Common myeloid progenitor, CD34-positive (primary cell): ENCODE results near the gene SHMT2.

ENCODE experiments used
- CTCF ChIA-PET: fragments of 350-600 bp; sonication (Branson Sonifier 250); formaldehyde crosslinking; loops from one replicate; lab custom pipeline; 2021; ENCODE audit warnings: antibody characterized with exemption; lab: Charles Lee
- POLR2A ChIA-PET: fragments of 350-600 bp; sonication (Branson Sonifier 250); formaldehyde crosslinking; loops from one replicate; lab custom pipeline; 2021; ENCODE audit warnings: antibody characterized with exemption; lab: Charles Lee
- DNase-seq, 3 donors: peaks; one replicate each; pipeline versions ENCODE4 v3.0.0 to v3.0.0-alpha.2; 2013
- H3K27ac ChIP-seq, 2 experiments: 1 replicate in 1 of 2; 2 replicates in 1 of 2; pipeline ENCODE4 v1.7.0; 2013; ENCODE audit warnings: inconsistent platforms in 2 of 2, low read length in 2 of 2, mild to moderate bottlenecking in 2 of 2, low read depth in 1 of 2, moderate library complexity in 1 of 2; ENCODE audit not compliant: severe bottlenecking in 2 of 2, insufficient read depth in 1 of 2, poor library complexity in 1 of 2
- H3K27me3 ChIP-seq, 5 experiments: replicated peaks in 2 of 5; 1 replicate in 3 of 5; 2 replicates in 2 of 5; pipeline versions ENCODE4 v1.6.1 to v1.7.0; 2013; ENCODE audit warnings: low read length in 4 of 5, mild to moderate bottlenecking in 2 of 5, moderate library complexity in 2 of 5, inconsistent platforms in 1 of 5; ENCODE audit not compliant: insufficient read depth in 5 of 5, control insufficient read depth in 4 of 5
- H3K36me3 ChIP-seq, 4 experiments: 1 replicate in 2 of 4; 2 replicates in 2 of 4; pipeline versions ENCODE4 v1.6.1 to v1.7.0; 2013; ENCODE audit warnings: low read length in 3 of 4, control low read depth in 1 of 4, mild to moderate bottlenecking in 1 of 4; ENCODE audit not compliant: control insufficient read depth in 4 of 4, insufficient read depth in 4 of 4
- H3K4me1 ChIP-seq, 4 experiments: 1 replicate in 3 of 4; 2 replicates in 1 of 4; pipeline versions ENCODE4 v1.6.1 to v1.7.1; 2013; ENCODE audit warnings: low read length in 3 of 4, mild to moderate bottlenecking in 3 of 4, control low read depth in 1 of 4, inconsistent platforms in 1 of 4, moderate library complexity in 1 of 4; ENCODE audit not compliant: control insufficient read depth in 4 of 4, insufficient read depth in 4 of 4; ENCODE audit errors: control extremely low read depth in 1 of 4
- H3K4me3 ChIP-seq, 7 experiments: 1 replicate in 4 of 7; 2 replicates in 3 of 7; pipeline versions ENCODE4 v1.5.1 to v1.7.0; 2013; ENCODE audit warnings: mild to moderate bottlenecking in 7 of 7, low read length in 6 of 7, moderate library complexity in 6 of 7, inconsistent platforms in 2 of 7, low read depth in 2 of 7, control low read depth in 1 of 7; ENCODE audit not compliant: insufficient read depth in 4 of 7, control insufficient read depth in 1 of 7; ENCODE audit errors: extremely low read depth in 1 of 7
- H3K9me3 ChIP-seq, 5 experiments: 1 replicate in 4 of 5; 2 replicates in 1 of 5; pipeline versions ENCODE4 v1.6.1 to v1.7.1; 2013; ENCODE audit warnings: low read length in 4 of 5, mild to moderate bottlenecking in 2 of 5, inconsistent platforms in 1 of 5, low read depth in 1 of 5, moderate library complexity in 1 of 5; ENCODE audit not compliant: control insufficient read depth in 4 of 5, insufficient read depth in 2 of 5; ENCODE audit errors: control extremely low read depth in 1 of 5
- WGBS: methylation state at CpG from one replicate; pipeline ENCODE4 v1.1.5; 2013; ENCODE audit not compliant: insufficient coverage; 5-methylcytosine and 5-hydroxymethylcytosine counted together

Gene SHMT2

GRCh38 chr12:57195611-57196371, 33.7 kb upstream of the SHMT2 start:
- H3K4me3 ChIP-seq: no peak overlapping the region
- peak in 2 of 3 donors; percentile 40 to 53 for DNase-seq
- no peak overlapping the region for H3K27ac ChIP-seq
- H3K4me1 ChIP-seq: no peaks in the 10 kb centered on the region
- CTCF ChIA-PET: interaction anchor here (0.9 to 18.6 kb wide), 5 partner anchors 11 to 72 kb away, joined by 3 to 350 read pairs (median 5); partner anchors contain the start of gene LRP1
- 90% methylated on average over 26 of the region's 34 CpGs for WGBS
- H3K9me3 ChIP-seq: no peaks in the 10 kb centered on the region
- POLR2A ChIA-PET: interaction anchor here (1.0 kb wide), 1 partner anchor 84 kb away, joined by 4 read pairs; no protein-coding TSS in a partner anchor
- no peaks in the 10 kb centered on the region for H3K27me3 ChIP-seq
- H3K36me3 ChIP-seq: no peaks in the 10 kb centered on the region

- H3K4me1 ChIP-seq: no peaks in the 10 kb centered on the region
- 86% methylated on average over 4 of the region's 4 CpGs for WGBS
- H3K27me3 ChIP-seq: no peaks in the 10 kb centered on the region
- ChIA-PET POLR2A (interaction anchor here (1.0 kb wide), 1 partner anchor 85 kb away, joined by 4 read pairs; no protein-coding TSS in a partner anchor), CTCF (interaction anchor here (1.1 to 4.8 kb wide), 4 partner anchors 12 to 72 kb away, joined by 3 to 38 read pairs (median 4); no protein-coding TSS in a partner anchor)
- no peaks in the 10 kb centered on the region for H3K36me3 ChIP-seq
- H3K9me3 ChIP-seq: no peaks in the 10 kb centered on the region
- no peak overlapping the region for H3K4me3 ChIP-seq
- no peak for DNase-seq
- H3K27ac ChIP-seq: no peak overlapping the region
These were observed 33.1 kb upstream of the SHMT2 start for GRCh38 chr12:57196439-57196838.

GRCh38 chr12:57196956-57197355, 32.6 kb upstream of the SHMT2 start:
- no peaks in the 10 kb centered on the region for H3K4me1 ChIP-seq
- H3K4me3 ChIP-seq: no peak overlapping the region
- WGBS: 97% methylated on average over 21 of the region's 22 CpGs

GRCh38 chr12:57198329-57198728, 31.2 kb upstream of the SHMT2 start:
- POLR2A ChIA-PET: no interaction called here
- CTCF ChIA-PET: interaction anchor here (0.9 to 4.8 kb wide), 2 partner anchors 14 to 15 kb away, joined by 4 to 38 read pairs; no protein-coding TSS in a partner anchor

More at GRCh38 chr12:57196956-57197355, 32.6 kb upstream of the SHMT2 start:
- DNase-seq: no peak
- H3K36me3 ChIP-seq: no peaks in the 10 kb centered on the region
- ChIA-PET POLR2A (interaction anchor here (1.0 to 1.1 kb wide), 2 partner anchors 49 to 85 kb away, joined by 3 to 4 read pairs; no protein-coding TSS in a partner anchor), CTCF (interaction anchor here (1.1 to 4.8 kb wide), 5 partner anchors 12 to 73 kb away, joined by 3 to 38 read pairs (median 4); no protein-coding TSS in a partner anchor)
- no peak overlapping the region for H3K27ac ChIP-seq
- H3K9me3 ChIP-seq: no peaks in the 10 kb centered on the region
- no peaks in the 10 kb centered on the region for H3K27me3 ChIP-seq

GRCh38 chr12:57199191-57199590, 30.3 kb upstream of the SHMT2 start:
- 89% methylated on average over 14 of the region's 15 CpGs for WGBS
- Histone ChIP-seq H3K27me3 (no peaks in the 10 kb centered on the region), H3K4me1 (no peaks in the 10 kb centered on the region), H3K27ac (no peak overlapping the region), H3K36me3 (no peaks in the 10 kb centered on the region), H3K4me3 (no peak overlapping the region), H3K9me3 (no peaks in the 10 kb centered on the region)
- DNase-seq: no peak
- CTCF ChIA-PET: interaction anchor here (0.9 to 4.8 kb wide), 2 partner anchors 14 to 15 kb away, joined by 4 to 38 read pairs; no protein-coding TSS in a partner anchor
- POLR2A ChIA-PET: no interaction called here

More at GRCh38 chr12:57198329-57198728, 31.2 kb upstream of the SHMT2 start:
- no peaks in the 10 kb centered on the region for H3K27me3 ChIP-seq
- H3K4me1 ChIP-seq: no peaks in the 10 kb centered on the region
- H3K36me3 ChIP-seq: no peaks in the 10 kb centered on the region
- H3K4me3 ChIP-seq: no peak overlapping the region
- no peak for DNase-seq
- WGBS: 98% methylated on average over 17 of the region's 17 CpGs
- no peak overlapping the region for H3K27ac ChIP-seq
- no peaks in the 10 kb centered on the region for H3K9me3 ChIP-seq

GRCh38 chr12:57200497-57200896, 29.0 kb upstream of the SHMT2 start:
- Histone ChIP-seq H3K27me3 (no peaks in the 10 kb centered on the region), H3K4me3 (no peak overlapping the region), H3K4me1 (no peaks in the 10 kb centered on the region), H3K27ac (no peak overlapping the region), H3K9me3 (no peaks in the 10 kb centered on the region), H3K36me3 (no peaks in the 10 kb centered on the region)
- ChIA-PET CTCF (no interaction called here), POLR2A (no interaction called here)
- no peak for DNase-seq
- WGBS: 100% methylated on average over 9 of the region's 15 CpGs

GRCh38 chr12:57201219-57201618, 28.3 kb upstream of the SHMT2 start:
- Histone ChIP-seq H3K36me3 (no peaks in the 10 kb centered on the region), H3K27ac (no peak overlapping the region), H3K27me3 (no peaks in the 10 kb centered on the region), H3K9me3 (no peaks in the 10 kb centered on the region), H3K4me3 (no peak overlapping the region), H3K4me1 (no peaks in the 10 kb centered on the region)
- ChIA-PET POLR2A (no interaction called here), CTCF (interaction anchor here (1.3 kb wide), 1 partner anchor 12 kb away, joined by 3 read pairs; no protein-coding TSS in a partner anchor)
- WGBS: 95% methylated on average over 4 of the region's 8 CpGs
- no peak for DNase-seq
